SK-N-MC (cell line): ENCODE measurements around the gene ANK2.
A peak's percentile ranks its signal among the peaks of the same experiment; 100 is the strongest.
"Not testable (repeated sequence)": the region's sequence is repeated elsewhere in the genome, so short reads cannot be mapped to it uniquely, and the experiment has no call there.

ENCODE experiments used
- DNase-seq: peaks from one replicate; pipeline ENCODE4 v3.0.0-alpha.2; 2011; ENCODE audit warnings: low read depth, low spot score
- H3K27ac ChIP-seq: fragments of 200-600 bp; sonication (generic); 2 replicates; pipeline ENCODE4 v1.5.1; 2016; ENCODE audit warnings: mixed run types
- H3K36me3 ChIP-seq: fragments of 200-600 bp; sonication (generic); 2 replicates; pipeline ENCODE4 v1.6.1; 2017; ENCODE audit warnings: antibody characterized with exemption, low read length, mixed read lengths; ENCODE audit not compliant: insufficient read depth
- H3K4me3 ChIP-seq: fragments of 200-600 bp; sonication (generic); 2 replicates; pipeline ENCODE4 v1.5.1; 2016
- H3K9ac ChIP-seq: fragments of 200-600 bp; sonication (generic); 2 replicates; pipeline ENCODE4 v1.8.0; 2017; ENCODE audit warnings: mixed run types, mixed read lengths; ENCODE audit not compliant: insufficient read length
- H3K9me3 ChIP-seq: fragments of 200-600 bp; sonication (generic); 2 replicates; pipeline ENCODE4 v1.6.1; 2017; ENCODE audit warnings: low read depth, mild to moderate bottlenecking, antibody characterized with exemption, low read length, moderate library complexity, mixed read lengths
- EZH2 ChIP-seq: fragments of 200-600 bp; sonication (generic); IDR thresholded peaks from one replicate; pipeline ENCODE4 v1.6.1; 2017; ENCODE audit warnings: antibody characterized with exemption
- FOXP2 ChIP-seq: optimal IDR thresholded peaks from 2 replicates; pipeline ENCODE3; 2011; ENCODE audit warnings: mild to moderate bottlenecking, moderate library complexity; ENCODE audit not compliant: insufficient read depth; ENCODE audit errors: extremely low read length, control extremely low read depth
- POLR2AphosphoS5 ChIP-seq: IDR thresholded peaks from 2 replicates; pipeline ENCODE4 v1.6.1; 2012; ENCODE audit warnings: mild to moderate bottlenecking, low read depth, low read length, borderline replicate concordance

ANK2 gene

DNA sequence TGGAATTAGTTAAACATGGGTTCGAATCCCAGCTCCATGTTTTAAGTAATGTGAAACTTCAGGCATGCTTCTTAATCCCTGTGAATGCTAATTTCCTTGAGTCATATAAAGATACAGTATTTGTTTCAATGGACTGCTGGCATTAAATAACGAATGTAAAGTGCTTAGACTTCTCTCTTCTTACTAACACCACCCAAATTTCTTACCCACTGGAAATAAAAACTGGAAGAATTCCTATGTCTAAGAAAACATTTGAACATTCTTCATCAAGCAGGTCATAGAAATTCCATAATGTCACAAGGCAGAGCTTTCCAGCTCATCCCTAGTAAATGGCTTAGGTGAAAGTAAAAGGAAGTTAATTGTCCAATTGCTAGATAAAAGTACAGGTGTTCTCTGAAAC lies 172.5 kb downstream of the ANK2 start:
- Histone ChIP-seq H3K27ac (no peak overlapping the region), H3K9me3 (no peaks in the 10 kb centered on the region), H3K9ac (no peak overlapping the region), H3K36me3 (no peaks in the 10 kb centered on the region), H3K4me3 (no peak overlapping the region)
- no peak for DNase-seq
- TF ChIP-seq FOXP2 (no peak), EZH2 (no peak), POLR2AphosphoS5 (no peak)

DNA sequence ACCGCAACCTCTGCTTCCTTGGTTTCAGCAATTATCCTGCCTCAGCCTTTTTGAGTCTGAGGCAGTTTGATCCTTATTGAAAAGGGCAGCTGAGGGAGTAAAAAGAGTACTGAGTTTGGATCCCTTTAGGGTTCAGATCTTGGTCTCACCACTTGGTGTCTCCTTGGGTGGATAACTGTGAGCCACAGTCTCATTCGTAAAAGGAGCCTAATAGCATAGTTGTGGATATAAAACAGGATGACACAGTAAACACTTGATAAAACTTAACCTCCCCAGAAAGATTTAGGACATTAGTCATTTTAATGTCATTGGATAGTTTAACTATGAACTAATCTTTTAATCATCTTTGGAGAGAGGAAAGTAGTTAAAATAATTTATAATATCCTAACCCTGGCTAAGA lies 173.0 kb downstream of the ANK2 start:
- Histone ChIP-seq H3K4me3 (no peak overlapping the region), H3K9me3 (no peaks in the 10 kb centered on the region), H3K27ac (no peak overlapping the region), H3K9ac (no peak overlapping the region), H3K36me3 (no peaks in the 10 kb centered on the region)
- TF ChIP-seq FOXP2 (no peak), POLR2AphosphoS5 (no peak), EZH2 (no peak)
- no peak for DNase-seq

DNA sequence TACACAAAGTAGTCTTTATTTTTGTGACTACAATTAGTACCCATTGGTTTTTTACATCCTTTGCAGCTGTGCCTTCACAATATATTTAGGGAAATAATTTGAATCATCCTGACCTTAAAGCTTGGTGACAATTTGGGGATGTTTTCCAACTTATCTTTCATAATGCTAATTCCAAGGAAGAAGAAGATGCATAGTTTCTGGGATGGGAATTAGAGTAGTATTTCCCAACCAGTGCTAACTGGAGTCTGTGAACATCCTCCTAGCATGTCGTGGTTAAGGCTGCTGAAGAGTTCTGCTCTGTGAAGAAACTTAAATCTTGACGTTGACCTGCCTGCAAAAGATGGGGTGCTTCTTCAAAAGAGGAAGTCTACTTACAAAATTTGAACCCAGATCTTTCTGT lies 173.5 kb downstream of the ANK2 start:
- H3K9me3 ChIP-seq = no peaks in the 10 kb centered on the region
- TF ChIP-seq EZH2 = no peak
- no peak for TF ChIP-seq FOXP2
- no peak for TF ChIP-seq POLR2AphosphoS5
- H3K36me3 ChIP-seq = no peaks in the 10 kb centered on the region
- DNase-seq = no peak
- H3K4me3 ChIP-seq = no peak overlapping the region
- no peak overlapping the region for H3K9ac ChIP-seq
- H3K27ac ChIP-seq = no peak overlapping the region

DNA sequence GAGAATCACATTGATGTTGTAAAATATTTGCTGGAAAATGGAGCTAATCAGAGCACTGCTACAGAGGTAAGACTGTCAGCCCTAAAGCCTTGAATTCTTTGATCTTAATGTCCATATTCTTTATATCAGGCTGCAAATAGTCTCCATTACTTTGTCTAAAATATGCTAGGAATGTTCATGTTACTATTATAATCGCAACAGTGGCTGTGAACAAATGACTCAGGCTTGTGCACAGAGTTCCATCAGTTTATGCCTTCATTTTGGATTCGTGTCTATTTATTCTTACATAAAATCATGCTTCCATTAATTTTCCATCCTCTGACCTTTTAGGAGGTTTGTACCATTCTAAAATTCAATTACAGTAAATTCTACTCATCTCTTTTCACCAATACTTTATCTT lies 182.7 kb downstream of the ANK2 start:
- no peaks in the 10 kb centered on the region for H3K36me3 ChIP-seq
- no peak overlapping the region for H3K27ac ChIP-seq
- H3K9me3 ChIP-seq = no peaks in the 10 kb centered on the region
- DNase-seq = no peak
- TF ChIP-seq EZH2 (no peak), POLR2AphosphoS5 (no peak), FOXP2 (no peak)
- no peak overlapping the region for H3K4me3 ChIP-seq
- no peak overlapping the region for H3K9ac ChIP-seq

DNA sequence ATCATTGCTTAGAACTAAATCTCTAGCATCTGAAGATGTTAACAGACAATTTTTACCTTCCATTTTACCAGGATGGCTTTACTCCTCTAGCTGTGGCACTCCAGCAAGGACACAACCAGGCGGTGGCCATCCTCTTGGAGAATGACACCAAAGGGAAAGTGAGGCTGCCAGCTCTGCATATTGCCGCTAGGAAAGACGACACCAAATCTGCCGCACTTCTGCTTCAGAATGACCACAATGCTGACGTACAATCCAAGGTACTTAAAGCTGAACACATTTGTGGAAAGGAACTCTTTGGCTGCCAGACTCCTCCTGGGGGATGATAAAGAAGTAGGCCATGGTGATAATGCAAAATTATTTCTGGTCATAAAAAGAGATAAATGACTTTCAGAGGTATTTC lies 187.5 kb downstream of the ANK2 start:
- DNase-seq = no peak
- Histone ChIP-seq H3K27ac (no peak overlapping the region), H3K9me3 (no peaks in the 10 kb centered on the region), H3K9ac (no peak overlapping the region), H3K36me3 (no peaks in the 10 kb centered on the region), H3K4me3 (no peak overlapping the region)
- no peak for TF ChIP-seq EZH2

DNA sequence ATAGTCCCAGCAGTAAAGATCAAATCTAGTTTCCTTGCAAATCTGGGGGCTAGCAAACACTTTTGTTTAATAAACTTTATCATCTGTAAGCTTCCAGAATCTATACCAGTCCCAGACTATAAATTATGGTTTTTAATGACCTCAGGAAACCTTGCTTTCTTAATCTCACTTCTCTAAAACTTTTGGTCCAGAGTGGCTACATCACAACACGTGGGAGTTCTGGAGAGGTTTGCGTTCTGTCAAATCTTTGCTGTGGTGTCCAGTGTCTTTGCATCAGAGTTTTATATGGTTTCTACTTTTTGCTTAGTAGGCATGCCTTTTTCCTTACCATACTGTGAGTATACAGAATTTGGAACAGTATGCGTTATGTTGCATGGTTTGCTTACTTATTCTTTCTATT lies 193.9 kb downstream of the ANK2 start:
- no peak overlapping the region for H3K4me3 ChIP-seq
- H3K36me3 ChIP-seq = no peaks in the 10 kb centered on the region
- no peak overlapping the region for H3K9ac ChIP-seq
- no peak for TF ChIP-seq POLR2AphosphoS5
- no peak for DNase-seq
- no peaks in the 10 kb centered on the region; the same call in 1 of the 2 replicates for H3K9me3 ChIP-seq
- H3K27ac ChIP-seq = no peak overlapping the region

DNA sequence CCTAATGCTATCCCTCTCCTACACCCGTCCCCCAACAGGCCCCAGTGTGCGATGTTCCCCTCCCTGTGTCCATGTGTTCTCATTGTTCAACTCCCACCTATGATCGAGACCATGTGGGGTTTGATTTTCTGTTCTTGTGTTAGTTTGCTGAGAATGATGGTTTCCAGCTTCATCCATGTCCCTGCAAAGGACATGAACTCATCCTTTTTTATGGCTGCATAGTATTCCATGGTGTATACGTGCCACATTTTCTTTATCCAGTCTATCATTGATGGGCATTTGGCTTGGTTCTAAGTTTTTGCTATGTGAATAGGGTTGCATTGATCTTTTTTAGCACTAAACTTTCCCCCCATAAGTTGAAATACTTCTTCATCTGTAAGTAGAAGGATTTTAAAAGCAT lies 195.3 kb downstream of the ANK2 start:
- H3K4me3 ChIP-seq, H3K36me3 ChIP-seq, H3K27ac ChIP-seq, H3K9ac ChIP-seq, DNase-seq, H3K9me3 ChIP-seq: not testable (repeated sequence)

DNA sequence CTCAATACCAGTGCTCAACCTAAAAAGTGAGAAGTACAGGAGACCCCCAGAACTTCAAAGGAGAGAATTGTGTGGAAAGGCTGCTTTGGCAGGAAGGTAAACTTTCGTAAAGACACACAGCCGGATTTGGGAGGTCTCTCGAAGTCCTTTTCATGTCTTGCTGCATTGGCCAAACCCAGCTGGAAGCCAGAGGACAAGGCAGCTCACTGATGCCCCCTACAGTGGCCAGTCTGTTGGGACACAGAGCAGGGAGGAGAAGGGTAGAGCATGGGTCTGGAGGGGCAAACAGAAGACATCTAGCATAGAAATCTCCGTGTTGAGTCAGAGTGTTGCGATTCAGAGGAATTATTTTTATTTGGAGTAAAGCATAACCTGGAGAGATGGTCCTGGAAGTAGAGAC lies 198.9 kb downstream of the ANK2 start:
- Histone ChIP-seq H3K9me3 (no peaks in the 10 kb centered on the region; the same call in 1 of the 2 replicates), H3K4me3 (no peak overlapping the region), H3K36me3 (no peaks in the 10 kb centered on the region), H3K27ac (no peak overlapping the region), H3K9ac (no peak overlapping the region)
- no peak for TF ChIP-seq FOXP2
- no peak for TF ChIP-seq POLR2AphosphoS5
- TF ChIP-seq EZH2 = no peak
- no peak for DNase-seq

DNA sequence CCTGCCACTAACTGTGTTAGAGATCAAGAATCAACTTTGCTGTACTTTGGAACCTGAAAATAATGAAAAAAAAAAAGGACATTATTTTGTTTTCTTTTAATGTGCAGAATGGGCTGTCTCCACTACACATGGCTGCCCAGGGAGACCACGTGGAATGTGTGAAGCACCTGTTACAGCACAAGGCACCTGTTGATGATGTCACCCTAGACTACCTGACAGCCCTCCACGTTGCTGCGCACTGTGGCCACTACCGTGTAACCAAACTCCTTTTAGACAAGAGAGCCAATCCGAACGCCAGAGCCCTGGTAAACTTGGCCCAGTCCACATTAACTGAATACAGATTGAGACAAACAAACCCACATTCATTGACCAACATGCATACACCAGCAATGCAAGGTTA lies 206.2 kb downstream of the ANK2 start:
- H3K36me3 ChIP-seq = no peaks in the 10 kb centered on the region
- no peaks in the 10 kb centered on the region for H3K9me3 ChIP-seq
- no peak overlapping the region for H3K4me3 ChIP-seq
- no peak overlapping the region for H3K9ac ChIP-seq
- DNase-seq = no peak
- no peak overlapping the region for H3K27ac ChIP-seq
- TF ChIP-seq FOXP2 = no peak
- TF ChIP-seq EZH2 = no peak
- TF ChIP-seq POLR2AphosphoS5 = no peak

DNA sequence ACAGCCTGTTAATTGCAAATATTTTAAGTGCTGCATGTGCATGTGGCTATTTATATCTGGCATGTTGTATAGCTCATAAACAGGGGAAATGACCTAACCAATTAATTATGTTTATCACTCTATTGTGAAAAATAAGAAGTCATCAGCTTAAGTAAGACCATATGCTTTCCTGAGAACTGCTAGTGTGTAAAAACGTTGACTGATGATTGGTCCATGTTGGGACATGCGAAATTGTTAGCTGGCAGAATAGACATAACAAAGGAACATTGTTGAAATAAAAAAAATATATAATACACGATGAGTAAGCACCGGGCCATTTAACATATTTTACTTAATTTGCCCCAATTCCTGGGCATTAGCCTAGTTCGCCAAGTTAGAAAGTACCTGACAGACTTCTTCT lies 207.5 kb downstream of the ANK2 start:
- H3K4me3 ChIP-seq = peak overlapping the region; percentile 54
- H3K27ac ChIP-seq = peak overlapping the region; percentile 61
- H3K9me3 ChIP-seq = no peaks in the 10 kb centered on the region
- DNase-seq = no peak
- TF ChIP-seq POLR2AphosphoS5 (no peak), EZH2 (no peak), FOXP2 (no peak)
- no peak overlapping the region for H3K9ac ChIP-seq
- no peaks in the 10 kb centered on the region for H3K36me3 ChIP-seq
